ENCODE measurements around the gene KHSRP. TPM values are rescaled to one million over a fixed set of nuclear protein-coding genes. Genes with fewer than 3 reads are reported as not detected.

KHSRP gene
- total and polyA plus RNA-seq, 10 of the 15 experiments (the other 5 are each of a cell fraction or from before 2014, with no cell fraction given): 4.8 to 440 (median 82.0) TPM

- no peak for TF ChIP-seq ZBTB4 (CRISPR knock-in tag; IDR thresholded peaks at IDR 0.05)
Observed at GRCh38 chr19:6455924-6456323, 31.3 kb upstream of the KHSRP start (continued).

- no peaks in the 10 kb centered on the region for H4K20me1 ChIP-seq (ENCODE audit: control insufficient read depth, insufficient read depth)
- ChIA-PET POLR2A (no interaction called here), RAD21 (ENCODE audit: unreplicated experiment) (no interaction called here), SMC1A (ENCODE audit: uncharacterized antibody, unreplicated experiment) (no interaction called here), CTCF (no interaction called here)
- BruUV-seq (replicated peaks): no TSS peak
- peaks cover 14% of the 10 kb centered on the region for H3K79me2 ChIP-seq (ENCODE audit: control insufficient read depth, insufficient read depth, low read length)
- in situ Hi-C loops (cut with MboI): no loop called here
- intact Hi-C loops (cut with micrococcal nuclease; ENCODE audit: unreplicated experiment): no loop called here
- peaks cover 10 to 27% of the 10 kb centered on the region in 2 experiments; a peak in 3 of 4 replicates for H3K36me3 ChIP-seq (ENCODE audit: control insufficient read depth in 2 of 2, insufficient read depth in 2 of 2, low read length in 1 of 2)
- 95% methylated on average over 11 of the region's 11 CpGs for WGBS (ENCODE audit: insufficient coverage, insufficient replicate concordance, low lambda C conversion rate, missing lambda C conversion rate)
- no peak overlapping the region for H3K4me2 ChIP-seq (ENCODE audit: control insufficient read depth, insufficient read depth)
- TF ChIP-seq CREB1 (IDR thresholded peaks at IDR 0.05; ENCODE audit: low read depth) (no peak), CBX5 (IDR thresholded peaks at IDR 0.05; ENCODE audit: low read depth) (peak; percentile 79; the same call in 1 of the 2 replicates)
- ATAC-seq (no peak), FAIRE-seq (no peak), DNase-seq (ENCODE audit: low read depth, low spot score) (no peak)
- H3K9ac ChIP-seq (ENCODE audit: control insufficient read depth, insufficient read depth, low read length): no peak overlapping the region
- H3K4me3 ChIP-seq: no peak overlapping the region
- peaks cover 10% of the 10 kb centered on the region for H3K4me1 ChIP-seq (ENCODE audit: control insufficient read depth, insufficient read depth, low read length)
- H3K27ac ChIP-seq (ENCODE audit: control insufficient read depth, insufficient read depth): no peak overlapping the region
- H3K9me3 ChIP-seq (replicated peaks; ENCODE audit: control insufficient read depth, insufficient read depth, low read length): peaks cover 17% of the 10 kb centered on the region; the same call in 2 of the 3 replicates
- H2AFZ ChIP-seq (ENCODE audit: control insufficient read depth, low read depth, low read length): no peak overlapping the region
- H3K27me3 ChIP-seq (replicated peaks in 1 of 2; ENCODE audit: control insufficient read depth in 2 of 2, insufficient read depth in 2 of 2, low read length in 1 of 2): no peaks in the 10 kb centered on the region
Observed at GRCh38 chr19:6453951-6454565, 29.4 kb upstream of the KHSRP start.

Measured in GM12878 (cell line).